Neural crest cell (in vitro differentiated cells): ENCODE measurements around the gene TBC1D10A. TPM values are rescaled to one million over a fixed set of nuclear protein-coding genes. Genes with fewer than 3 reads are reported as not detected.

Source experiments
- DNase-seq: peaks from one replicate; pipeline ENCODE4 v3.0.0; 2021; ENCODE audit warnings: low read depth, mixed read lengths, low spot score
- H3K27ac Mint-ChIP-seq: one replicate; pipeline ENCODE4 v1.8.0; 2021; ENCODE audit warnings: mild to moderate bottlenecking, mixed read lengths; ENCODE audit not compliant: unreplicated experiment
- H3K27me3 Mint-ChIP-seq: 2 replicates; pipeline ENCODE4 v1.8.0; 2021; ENCODE audit warnings: low read depth, mild to moderate bottlenecking, mixed read lengths
- H3K36me3 Mint-ChIP-seq: 2 replicates; pipeline ENCODE4 v1.8.0; 2021; ENCODE audit warnings: low read depth, mild to moderate bottlenecking, mixed read lengths
- H3K4me1 Mint-ChIP-seq: 2 replicates; pipeline ENCODE4 v1.8.0; 2021; ENCODE audit warnings: mixed read lengths
- H3K4me3 Mint-ChIP-seq: one replicate; pipeline ENCODE4 v1.8.0; 2021; ENCODE audit warnings: mild to moderate bottlenecking, mixed read lengths
- H3K9me3 Mint-ChIP-seq: 2 replicates; pipeline ENCODE4 v1.8.0; 2021; ENCODE audit warnings: mixed read lengths
- CTCF ChIP-seq: fragments of 200-600 bp; sonication (generic); conservative IDR thresholded peaks from 2 replicates; pipeline ENCODE4 v1.5.0; 2021; ENCODE audit warnings: antibody characterized with exemption, mild to moderate bottlenecking
- total RNA-seq: library from RNA; stranded (reverse); gene quantifications from 2 replicates; pipeline ENCODE4 v1.2.1, GENCODE V29; 2021

The TBC1D10A gene
- total RNA-seq, 1 donor from 2014 or later: 8.5 TPM

GRCh38 chr22:30318799-30319419 lies 7.8 kb downstream of the TBC1D10A start:
- H3K27me3 Mint-ChIP-seq: no peaks in the 10 kb centered on the region
- no peak overlapping the region for H3K4me3 Mint-ChIP-seq
- no peaks in the 10 kb centered on the region for H3K9me3 Mint-ChIP-seq
- peaks cover 5% of the 10 kb centered on the region for H3K4me1 Mint-ChIP-seq
- H3K27ac Mint-ChIP-seq: no peak overlapping the region
- no peak for DNase-seq
- H3K36me3 Mint-ChIP-seq: no peaks in the 10 kb centered on the region
- no peak for TF ChIP-seq CTCF

GRCh38 chr22:30317778-30318177 lies 9.0 kb downstream of the TBC1D10A start:
- Mint-ChIP-seq H3K4me3 (no peak overlapping the region), H3K4me1 (peaks cover 7% of the 10 kb centered on the region), H3K27ac (no peak overlapping the region), H3K27me3 (no peaks in the 10 kb centered on the region), H3K9me3 (no peaks in the 10 kb centered on the region), H3K36me3 (no peaks in the 10 kb centered on the region)
- no peak for DNase-seq
- TF ChIP-seq CTCF: no peak

GRCh38 chr22:30315962-30316576 lies 10.7 kb downstream of the TBC1D10A start:
- no peak for TF ChIP-seq CTCF
- Mint-ChIP-seq H3K27ac (peak overlapping the region; percentile 79), H3K4me3 (no peak overlapping the region), H3K9me3 (no peaks in the 10 kb centered on the region), H3K4me1 (peaks cover 14% of the 10 kb centered on the region), H3K36me3 (no peaks in the 10 kb centered on the region), H3K27me3 (no peaks in the 10 kb centered on the region)
- DNase-seq: no peak

GRCh38 chr22:30314915-30315314 lies 11.8 kb downstream of the TBC1D10A start:
- Mint-ChIP-seq H3K4me1 (peaks cover 14% of the 10 kb centered on the region), H3K27ac (no peak overlapping the region), H3K27me3 (no peaks in the 10 kb centered on the region), H3K4me3 (no peak overlapping the region), H3K9me3 (no peaks in the 10 kb centered on the region), H3K36me3 (no peaks in the 10 kb centered on the region)
- no peak for TF ChIP-seq CTCF
- no peak for DNase-seq

- H3K9me3 Mint-ChIP-seq: no peaks in the 10 kb centered on the region
- no peaks in the 10 kb centered on the region for H3K36me3 Mint-ChIP-seq
- H3K27me3 Mint-ChIP-seq: no peaks in the 10 kb centered on the region
- no peak overlapping the region for H3K4me3 Mint-ChIP-seq
- peaks cover 9% of the 10 kb centered on the region for H3K4me1 Mint-ChIP-seq
- TF ChIP-seq CTCF: no peak
- H3K27ac Mint-ChIP-seq: no peak overlapping the region
- no peak for DNase-seq
These were observed 13.0 kb downstream of the TBC1D10A start for GRCh38 chr22:30313527-30314363.
